ENCODE data around the gene TEC. TPM values are rescaled to one million over a fixed set of nuclear protein-coding genes. Genes with fewer than 3 reads are reported as not detected.

Gene TEC
- total and polyA plus RNA-seq, 9 of the 15 experiments (the other 6 are each of a cell fraction or from before 2014, with no cell fraction given): 5.3 to 14.7 (median 8.8) TPM

GRCh38 chr4:48254381-48255071 is 15.1 kb downstream of the TEC start:
- Histone ChIP-seq H3K4me3 (0 out of 2 replicates have a peak overlapping the region, but pooled peaks have one; percentile 0), H2AFZ (ENCODE audit: low read depth, low read length) (peak overlapping the region; percentile 55), H3K27ac (ENCODE audit: extremely low read depth, low read depth, low read length) (peak overlapping the region; percentile 65), H3K9me3 (replicated peaks; ENCODE audit: control insufficient read depth, insufficient read depth, low read depth, low read length) (no peaks in the 10 kb centered on the region), H3K27me3 (ENCODE audit: control insufficient read depth in 2 of 2, insufficient read depth in 2 of 2, low read length in 2 of 2) (no peaks in the 10 kb centered on the region), H3K36me3 (ENCODE audit: control insufficient read depth, insufficient read depth, low read length) (0 out of 3 replicates have a peak, but pooled peaks cover 4% of the 10 kb centered on the region), H3K4me2 (ENCODE audit: insufficient read depth, low read length) (peak overlapping the region; percentile 72), H3K9me1 (ENCODE audit: control insufficient read depth, insufficient read depth, low read length) (no peaks in the 10 kb centered on the region), H3K9ac (ENCODE audit: insufficient read depth in 1 of 2, low read depth in 2 of 2, low read length in 2 of 2) (peak overlapping the region; percentile 13 to 16; a peak in 2 of 4 replicates), H3K79me2 (ENCODE audit: control insufficient read depth, insufficient read depth, low read length) (peaks cover 88% of the 10 kb centered on the region), H3K4me1 (replicated peaks in 1 of 2; ENCODE audit: control insufficient read depth in 2 of 2, insufficient read depth in 2 of 2, low read length in 2 of 2) (peaks cover 18 to 36% of the 10 kb centered on the region in 2 experiments; a peak in 4 of 5 replicates), H4K20me1 (replicated peaks; ENCODE audit: control insufficient read depth, insufficient read depth, low read length) (no peaks in the 10 kb centered on the region)
- DNase-seq (ENCODE audit: extremely low read depth in 1 of 4, low spot score in 3 of 4) (peak in 1 of 4 experiments; percentile 52), ATAC-seq (0 out of 3 replicates have a peak, but pooled peaks have one; percentile 4), FAIRE-seq (no peak)
- TF ChIP-seq EGR1 (conservative IDR thresholded peaks at IDR 0.05) (0 out of 2 replicates have a peak, but pooled peaks have one; percentile 10), NR2F6 (CRISPR knock-in tag; IDR thresholded peaks at IDR 0.05) (no peak), TCF3 (CRISPR knock-in tag; IDR thresholded peaks at IDR 0.05) (peak; percentile 12; the same call in 1 of the 2 replicates), ZNF780A (CRISPR knock-in tag; IDR thresholded peaks at IDR 0.05) (no peak), SIX5 (IDR thresholded peaks at IDR 0.05; ENCODE audit: borderline replicate concordance in 1 of 2, insufficient read depth in 1 of 2, low read depth in 1 of 2, low read length in 2 of 2) (no peak), PHF20 (IDR thresholded peaks at IDR 0.05; ENCODE audit: partially characterized antibody) (no peak), MTF1 (CRISPR knock-in tag; IDR thresholded peaks at IDR 0.05; ENCODE audit: borderline replicate concordance) (no peak), CREB1 (IDR thresholded peaks at IDR 0.05) (no peak), CREB1 (CRISPR knock-in tag; IDR thresholded peaks at IDR 0.05) (0 out of 2 replicates have a peak, but pooled peaks have one; percentile 38), NFIC (IDR thresholded peaks at IDR 0.05) (0 out of 2 replicates have a peak, but pooled peaks have one; percentile 11), ZNF354B (CRISPR knock-in tag; IDR thresholded peaks at IDR 0.05) (no peak), BCOR (IDR thresholded peaks at IDR 0.05) (no peak), NONO (IDR thresholded peaks at IDR 0.05; ENCODE audit: low read depth in 2 of 2, low read length in 1 of 2) (no peak), ZNF280B (CRISPR knock-in tag; IDR thresholded peaks at IDR 0.05) (no peak)
- in situ Hi-C loops (cut with MboI) (no loop called here), intact Hi-C loops (cut with micrococcal nuclease) (no loop called here)
- POLR2A ChIA-PET: interaction anchor here (0.7 to 1.7 kb wide), 3 partner anchors 11 to 40 kb away, joined by 3 to 6 read pairs (median 4); no protein-coding TSS in a partner anchor
- 41% methylated on average over 6 of the region's 6 CpGs for WGBS (ENCODE audit: insufficient coverage, low coverage, missing lambda C conversion rate)
- BruUV-seq (replicated peaks): no TSS peak
- CTCF ChIA-PET (ENCODE audit: low intra/inter-chr PET ratio): no interaction called here

All from K562 (cell line).